ENCODE data around the gene CPEB4.

CPEB4 gene

DNA sequence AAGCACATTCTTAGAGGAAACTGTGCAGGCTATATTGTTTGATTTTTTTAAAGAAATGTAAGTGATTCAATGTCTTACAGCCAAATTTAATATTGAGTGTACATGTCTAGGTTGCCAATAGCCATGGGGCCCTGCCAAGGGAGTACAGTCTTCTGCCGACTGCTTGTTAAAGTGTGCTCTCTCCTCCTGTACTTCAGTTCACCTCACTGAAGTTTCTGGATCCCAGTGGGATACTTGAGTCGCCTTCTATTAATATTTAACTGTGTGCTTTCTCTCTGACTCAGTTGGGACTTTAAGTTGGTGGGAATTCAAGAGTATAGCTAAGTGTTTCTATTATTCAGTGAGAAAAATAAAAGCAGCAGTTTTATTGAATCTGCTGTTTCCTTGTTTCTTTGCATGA, 56.4 kb downstream of the CPEB4 start:
- no peak for DNase-seq (ENCODE audit: low read depth)

DNA sequence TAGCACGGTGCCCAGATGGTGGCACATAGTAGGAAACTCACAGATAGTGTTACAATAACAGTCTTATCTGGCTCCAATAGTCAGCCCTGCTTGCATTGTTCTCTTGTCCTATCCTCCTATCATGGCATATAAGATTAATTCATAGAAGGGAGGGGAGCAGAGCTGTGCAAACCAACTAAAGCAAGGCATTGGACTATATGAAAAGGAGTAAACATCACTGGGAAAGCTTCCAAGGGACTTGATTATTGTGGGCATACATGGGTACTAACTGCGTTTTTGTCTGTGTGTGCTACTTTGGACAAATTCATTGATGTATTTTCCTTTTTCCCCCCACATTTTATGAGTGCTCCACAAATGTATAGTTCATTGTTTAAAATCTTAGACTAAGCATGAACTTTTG, 57.0 kb downstream of the CPEB4 start:
- no peak for DNase-seq (ENCODE audit: low read depth)

DNA sequence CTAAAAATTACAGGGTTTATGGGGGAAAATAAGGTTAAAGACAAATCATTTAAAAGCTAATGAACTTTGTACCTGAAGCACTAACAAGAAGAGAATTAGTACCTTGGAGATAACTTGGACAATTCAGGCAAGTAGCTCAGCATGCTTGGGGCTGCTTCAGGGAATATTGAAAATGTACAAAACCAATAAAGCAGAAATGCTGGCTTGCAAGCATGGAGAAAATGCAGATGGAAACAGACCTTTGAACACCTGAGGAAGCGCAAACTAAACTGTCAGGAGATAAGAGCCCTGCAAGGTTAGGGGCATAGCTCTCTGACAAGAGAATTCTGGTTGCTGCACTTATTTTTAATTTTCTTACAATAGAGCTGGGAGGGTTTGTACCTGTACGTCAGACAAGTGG, 58.2 kb downstream of the CPEB4 start:
- DNase-seq (ENCODE audit: low read depth) = no peak

GRCh38 chr5:173950829-173951228, 62.7 kb downstream of the CPEB4 start:
- no peak for DNase-seq (ENCODE audit: low read depth)

DNA sequence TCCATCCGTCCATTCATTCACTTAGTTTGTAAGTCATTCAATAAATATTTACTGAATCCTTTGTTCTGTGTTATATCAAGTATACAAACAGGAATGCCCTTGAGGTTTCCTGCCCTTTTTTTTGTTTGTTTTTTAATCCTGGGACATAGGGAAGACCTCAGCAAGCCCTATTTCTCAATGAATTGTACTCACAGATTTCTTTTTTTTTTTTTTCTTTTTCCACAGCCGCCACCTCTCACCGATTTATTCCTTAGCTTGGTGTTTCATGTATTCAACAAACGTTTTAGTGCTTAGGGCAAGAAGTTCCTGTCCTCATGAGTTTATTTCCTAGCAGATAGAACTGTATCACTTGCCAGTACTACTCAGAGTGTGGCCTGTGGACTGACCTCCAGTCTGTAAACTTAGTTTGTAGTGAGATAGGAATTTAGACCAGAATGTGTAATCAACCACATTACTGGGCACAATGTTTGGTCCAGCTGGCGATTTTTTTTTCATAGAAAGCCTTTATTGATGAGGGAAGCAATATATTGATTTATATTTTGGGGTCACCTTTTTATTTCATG, 65.5 kb downstream of the CPEB4 start:
- DNase-seq (ENCODE audit: low read depth) = no peak

- no peak for DNase-seq (ENCODE audit: low read depth)
Observed at GRCh38 chr5:173954671-173955521, 66.7 kb downstream of the CPEB4 start.

DNA sequence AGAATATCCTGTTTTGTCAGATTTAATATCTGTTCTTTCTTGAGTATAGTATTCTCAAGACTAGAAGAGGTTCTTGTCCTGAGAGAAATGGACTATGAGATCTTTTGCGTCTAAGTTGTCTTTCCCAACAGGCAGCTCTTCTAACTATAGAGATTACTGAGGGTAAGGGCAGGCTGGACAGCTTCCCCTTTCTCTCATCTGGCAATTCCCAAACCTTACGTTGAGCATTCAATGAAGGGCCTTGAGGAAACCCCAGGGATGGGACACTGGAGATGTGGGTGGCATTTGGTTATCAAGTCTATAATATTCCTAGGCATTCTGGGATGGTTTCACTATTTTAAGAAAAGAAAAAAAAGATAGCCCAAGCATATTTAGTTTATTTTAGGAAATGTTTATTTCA, 72.8 kb downstream of the CPEB4 start:
- no peak for DNase-seq (ENCODE audit: low read depth)

GRCh38 chr5:173961418-173961817, 73.3 kb downstream of the CPEB4 start:
- DNase-seq (ENCODE audit: low read depth) = no peak

GRCh38 chr5:173962436-173962972, 74.4 kb downstream of the CPEB4 start:
- DNase-seq (ENCODE audit: low read depth) = no peak

DNA sequence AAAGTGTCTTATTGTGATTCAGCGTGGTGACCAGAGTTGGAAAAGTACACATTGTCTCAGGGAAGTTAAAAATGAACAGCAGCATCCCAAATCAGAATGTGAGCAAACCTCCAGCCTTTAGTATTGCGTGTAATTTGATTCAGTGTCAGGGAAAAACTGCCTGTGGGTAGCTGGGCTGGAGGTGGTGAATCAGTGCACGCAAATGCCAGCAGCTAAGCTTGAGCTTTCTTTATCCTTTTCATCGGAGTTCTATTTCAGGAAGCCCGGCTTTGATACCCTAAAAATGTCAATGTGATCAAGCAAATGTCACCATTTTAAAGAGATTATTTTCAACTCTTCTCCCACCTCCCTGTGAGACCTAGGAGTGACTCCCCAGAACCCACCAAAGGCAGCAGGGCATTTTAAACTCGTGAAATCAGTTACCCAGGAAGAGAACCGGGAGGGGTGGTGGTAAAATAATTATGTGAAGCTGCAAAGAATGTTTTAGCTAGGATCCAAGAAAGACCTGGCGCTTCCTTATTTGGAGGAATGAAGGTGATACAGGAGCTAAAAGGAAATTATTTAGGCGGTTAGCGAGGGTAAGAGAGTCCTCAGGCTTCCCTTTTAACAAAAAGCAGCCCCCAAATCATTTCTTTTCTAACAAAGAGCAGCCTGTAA, 75.2 kb downstream of the CPEB4 start:
- DNase-seq (ENCODE audit: low read depth) = no peak

DNA sequence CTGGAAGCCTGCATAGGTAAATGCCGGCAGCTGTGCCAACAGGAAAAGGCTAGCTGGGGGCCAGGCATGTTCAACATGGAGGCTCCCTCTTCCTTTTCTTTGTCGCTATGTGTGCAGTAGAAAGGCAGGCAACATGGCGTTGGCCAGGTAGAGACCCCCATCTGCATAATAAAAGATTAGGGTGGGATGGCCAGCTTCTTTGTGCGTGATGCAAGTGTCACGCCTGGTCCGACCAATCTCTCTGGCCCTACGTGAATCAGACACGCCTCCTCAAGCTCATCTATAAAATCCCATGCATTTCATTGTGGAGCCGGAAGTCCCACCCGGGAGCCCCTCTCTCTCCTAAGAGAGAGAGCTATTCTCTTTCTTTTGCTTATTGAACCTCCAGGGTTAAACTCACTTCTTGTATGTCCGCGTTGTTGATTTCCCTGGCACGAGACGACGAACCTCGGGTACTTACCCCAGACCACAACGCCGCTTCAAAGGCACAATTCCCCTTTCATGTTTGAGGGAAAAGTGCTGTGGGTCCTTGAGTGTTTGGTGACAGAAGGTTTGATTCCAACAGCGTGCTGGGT, 75.8 kb downstream of the CPEB4 start:
- DNase-seq (ENCODE audit: low read depth) = no peak

- DNase-seq (ENCODE audit: low read depth) = no peak
Observed at GRCh38 chr5:173964506-173964905, 76.4 kb downstream of the CPEB4 start.

GRCh38 chr5:173967241-173967640, 79.1 kb downstream of the CPEB4 start:
- DNase-seq (ENCODE audit: low read depth) = no peak

DNA sequence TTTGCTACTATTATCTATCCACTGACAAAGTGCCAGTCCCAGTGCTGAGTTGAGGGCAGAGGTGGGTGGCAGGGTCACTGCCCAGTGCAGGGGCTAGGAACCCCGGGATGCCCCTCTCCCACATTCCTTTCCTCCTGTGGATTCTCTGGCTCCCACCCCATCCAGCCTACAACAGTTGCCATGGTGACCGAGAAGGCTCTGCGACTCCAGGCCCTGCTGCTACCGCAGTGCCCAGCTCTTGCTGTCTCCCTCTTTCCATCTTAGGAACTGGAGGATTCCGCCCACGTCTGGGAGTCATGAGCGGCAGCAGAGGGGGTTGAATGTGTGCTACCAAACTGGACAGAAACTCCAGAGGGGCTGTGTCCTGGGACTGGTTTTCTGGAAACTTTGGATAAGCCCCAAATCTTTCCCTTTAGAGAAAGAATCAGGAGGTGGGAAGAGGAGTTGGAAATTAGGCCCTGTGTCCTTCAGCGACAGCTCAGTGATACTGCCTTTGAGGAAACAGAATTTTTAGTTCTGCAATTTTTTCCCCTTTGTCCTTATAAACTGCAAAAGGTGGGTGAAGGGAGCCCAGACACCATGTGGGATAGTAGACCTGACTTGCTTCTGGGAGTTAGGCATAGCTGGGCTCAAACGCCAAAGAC, 80.1 kb downstream of the CPEB4 start:
- DNase-seq (ENCODE audit: low read depth) = no peak

- no peak for DNase-seq (ENCODE audit: low read depth)
Observed at GRCh38 chr5:173969167-173970049, 81.3 kb downstream of the CPEB4 start.

DNA sequence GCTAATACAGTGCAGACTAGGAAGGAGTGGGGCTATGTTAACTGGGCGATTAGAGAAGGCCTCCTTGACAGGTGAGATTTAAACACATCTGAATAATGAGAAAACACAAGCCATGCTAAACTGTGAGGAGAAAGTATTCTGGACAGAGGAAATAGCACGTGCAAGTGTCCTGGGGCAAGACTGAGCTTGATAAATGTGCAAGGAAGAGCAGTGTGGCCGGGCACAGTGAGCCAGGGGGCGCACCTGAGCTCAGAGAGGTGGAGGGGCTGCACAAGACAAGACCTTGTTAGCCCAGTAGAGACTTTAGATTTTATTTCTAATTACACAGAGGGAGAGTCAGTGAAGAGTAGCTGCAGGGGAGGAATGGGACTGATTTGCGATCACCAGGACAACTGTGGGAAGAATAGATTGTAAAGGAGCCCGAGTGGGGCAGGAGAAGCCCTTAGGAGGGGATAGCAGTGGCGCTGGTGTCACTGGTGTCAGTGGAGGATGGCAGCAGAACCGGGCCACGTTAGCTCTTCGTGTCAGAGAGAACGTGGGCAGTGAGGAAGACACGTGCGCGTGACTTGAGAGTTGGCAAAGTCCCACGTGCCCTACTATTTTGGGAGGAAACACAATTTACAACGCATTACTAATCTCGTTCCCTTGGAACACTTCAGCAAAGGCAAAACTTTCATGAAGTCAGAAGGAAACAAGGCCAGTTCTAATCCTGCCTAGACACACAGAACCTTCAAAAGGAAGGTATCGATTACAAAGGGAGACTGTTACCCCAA, 82.9 kb downstream of the CPEB4 start:
- DNase-seq (ENCODE audit: low read depth) = no peak

DNA sequence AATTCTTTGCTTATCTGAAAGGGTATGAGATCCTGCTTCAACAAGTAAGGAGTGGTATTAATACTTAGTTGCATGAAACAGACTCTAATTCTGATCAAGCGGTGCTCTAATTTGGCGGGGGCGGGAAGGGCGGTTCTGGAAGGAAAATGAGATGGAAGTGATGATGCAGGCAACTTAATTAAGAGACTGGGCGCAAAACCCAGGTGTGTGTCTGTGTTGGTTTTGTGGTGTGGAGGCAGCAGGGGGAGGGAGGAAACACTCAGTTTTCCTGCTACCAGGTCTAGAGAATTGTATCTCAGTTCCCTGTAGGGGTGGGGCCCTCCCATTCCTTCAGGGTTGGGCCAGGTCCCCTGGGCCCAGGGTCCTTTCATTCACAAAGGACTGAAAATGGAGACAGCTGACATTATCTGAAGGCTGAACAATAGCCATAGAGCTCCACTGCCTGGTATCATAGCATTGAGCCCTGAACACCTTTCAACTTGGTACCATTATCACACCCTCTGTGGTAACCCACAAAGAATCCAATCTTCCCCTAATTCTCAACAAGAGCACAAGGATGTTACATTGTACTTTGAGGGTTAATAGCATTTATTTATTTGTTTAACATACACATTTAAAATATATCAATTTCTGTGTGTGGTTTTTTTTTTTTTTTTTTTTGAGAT, 83.7 kb downstream of the CPEB4 start:
- no peak for DNase-seq (ENCODE audit: low read depth)

GRCh38 chr5:173972607-173972924, 84.4 kb downstream of the CPEB4 start:
- DNase-seq (ENCODE audit: low read depth) = no peak

DNA sequence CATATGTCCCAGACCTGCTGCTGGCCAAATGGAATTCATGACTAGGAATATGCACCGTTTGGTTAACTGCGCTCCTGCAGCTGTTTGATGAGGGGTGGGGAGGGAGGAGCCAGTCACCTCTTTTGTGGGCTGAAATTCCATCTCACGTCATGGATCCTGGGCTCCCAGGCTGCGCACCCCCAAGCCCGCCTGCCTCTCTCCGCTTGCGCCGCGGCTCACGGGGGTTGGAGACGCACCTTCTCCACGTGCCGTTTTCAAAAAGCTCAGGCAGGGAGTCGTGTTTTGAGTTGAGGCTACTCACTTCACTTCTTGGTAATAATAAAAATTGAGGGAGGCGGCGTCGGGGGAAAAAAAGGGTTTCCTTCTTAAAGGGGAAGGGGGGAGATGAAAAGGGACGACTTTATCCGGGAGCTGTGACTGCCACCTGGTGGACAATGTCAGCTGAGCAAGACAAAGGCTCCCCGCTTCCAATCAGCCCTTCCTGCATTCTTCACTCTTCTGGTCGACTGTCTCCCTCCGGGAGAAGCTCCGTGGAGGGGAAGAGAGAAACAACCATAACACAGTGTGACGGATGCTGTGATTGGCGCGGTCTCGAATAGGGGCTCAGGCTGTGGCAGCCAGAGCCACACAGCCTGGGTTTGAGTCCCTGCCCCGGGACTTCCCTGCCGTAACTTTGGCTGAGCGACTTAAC, 84.9 kb downstream of the CPEB4 start:
- DNase-seq (ENCODE audit: low read depth) = peak; percentile 66

DNA sequence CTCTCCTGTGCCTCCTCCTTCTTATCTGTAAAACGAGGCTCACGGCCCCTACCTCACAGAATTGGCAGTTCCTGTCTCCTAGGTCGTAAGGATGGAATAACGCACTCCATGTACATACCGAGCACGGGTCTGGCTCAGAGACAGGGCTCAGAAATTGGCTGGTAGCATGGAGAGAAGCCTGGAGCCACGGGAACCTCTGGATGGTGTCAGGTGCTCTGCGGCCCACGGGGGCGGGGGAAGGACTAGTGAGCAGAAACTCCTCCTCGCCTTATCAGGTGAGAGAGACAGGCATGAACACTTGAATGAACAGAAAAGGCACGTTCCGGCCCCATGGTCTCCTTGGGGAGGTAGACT, 85.4 kb downstream of the CPEB4 start:
- DNase-seq (ENCODE audit: low read depth) = no peak

Data from activated gamma-delta T cell treated with anti-CD3 and anti-CD28 coated beads, Interleukin-2, amount 50 U/mL, for 16 hours (primary cell).